Kidney epithelial cell (primary cell): Measurements from ENCODE around the gene GASK1A. TPM values are rescaled to one million over a fixed set of nuclear protein-coding genes. Genes with fewer than 3 reads are reported as not detected.

Experiments
- DNase-seq: peaks from one replicate; pipeline ENCODE4 v3.0.0-alpha.2; 2010; ENCODE audit warnings: low read depth
- H3K27me3 ChIP-seq: 2 replicates; pipeline ENCODE4 v1.6.0; 2011; ENCODE audit warnings: low read length; ENCODE audit not compliant: control insufficient read depth, insufficient read depth
- H3K36me3 ChIP-seq: 2 replicates; pipeline ENCODE4 v1.5.1; 2011; ENCODE audit warnings: low read length; ENCODE audit not compliant: control insufficient read depth, insufficient read depth
- H3K4me3 ChIP-seq: 2 replicates; pipeline ENCODE4 v1.5.1; 2011; ENCODE audit warnings: low read depth, mild to moderate bottlenecking, control low read depth, low read length
- CTCF ChIP-seq: IDR thresholded peaks from 2 replicates; pipeline ENCODE4 v1.5.1; 2011; ENCODE audit warnings: mild to moderate bottlenecking, moderate library complexity, low read length, control low read depth, inconsistent platforms; ENCODE audit not compliant: insufficient read depth, poor library complexity, severe bottlenecking
- total RNA-seq: library from RNA; depleted of rRNA; stranded (reverse); fragments of >200 nt; gene quantifications from 2 replicates; pipeline ENCODE4 v1.2.3, GENCODE V29; 2015

GASK1A gene
- total RNA-seq, 1 donor from 2014 or later, result 1.0 TPM

GRCh38 chr3:43076857-43077256 lies 97.7 kb downstream of the GASK1A start:
- no peaks in the 10 kb centered on the region for H3K27me3 ChIP-seq
- DNase-seq, result no peak
- H3K4me3 ChIP-seq, result no peak overlapping the region
- no peak for TF ChIP-seq CTCF
- no peaks in the 10 kb centered on the region for H3K36me3 ChIP-seq

DNA sequence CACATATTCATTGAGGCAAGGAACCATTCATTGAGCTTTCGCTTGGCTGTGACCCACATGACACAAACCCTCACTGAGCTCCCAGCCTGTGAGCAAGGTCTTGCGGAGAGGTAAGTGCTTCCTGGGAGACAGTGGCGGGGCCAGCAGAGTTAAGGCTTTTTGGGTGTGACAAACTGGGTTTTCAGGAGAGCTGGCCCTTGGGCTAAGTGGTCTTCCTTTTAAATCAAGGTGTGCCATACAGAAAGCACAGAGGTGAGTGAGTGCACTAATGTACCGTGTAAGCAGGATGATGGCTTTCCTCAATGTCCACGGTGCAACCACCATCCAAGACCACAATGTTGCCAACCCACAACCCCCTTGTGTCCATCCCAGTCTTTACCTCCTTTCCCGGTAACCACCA lies 98.2 kb downstream of the GASK1A start:
- H3K27me3 ChIP-seq, result no peaks in the 10 kb centered on the region
- H3K36me3 ChIP-seq, result no peaks in the 10 kb centered on the region
- TF ChIP-seq CTCF, result no peak
- H3K4me3 ChIP-seq, result no peak overlapping the region
- no peak for DNase-seq

GRCh38 chr3:43077707-43078106 lies 98.6 kb downstream of the GASK1A start:
- H3K36me3 ChIP-seq, result no peaks in the 10 kb centered on the region
- TF ChIP-seq CTCF, result no peak
- H3K27me3 ChIP-seq, result no peaks in the 10 kb centered on the region
- no peak overlapping the region for H3K4me3 ChIP-seq
- DNase-seq, result no peak

DNA sequence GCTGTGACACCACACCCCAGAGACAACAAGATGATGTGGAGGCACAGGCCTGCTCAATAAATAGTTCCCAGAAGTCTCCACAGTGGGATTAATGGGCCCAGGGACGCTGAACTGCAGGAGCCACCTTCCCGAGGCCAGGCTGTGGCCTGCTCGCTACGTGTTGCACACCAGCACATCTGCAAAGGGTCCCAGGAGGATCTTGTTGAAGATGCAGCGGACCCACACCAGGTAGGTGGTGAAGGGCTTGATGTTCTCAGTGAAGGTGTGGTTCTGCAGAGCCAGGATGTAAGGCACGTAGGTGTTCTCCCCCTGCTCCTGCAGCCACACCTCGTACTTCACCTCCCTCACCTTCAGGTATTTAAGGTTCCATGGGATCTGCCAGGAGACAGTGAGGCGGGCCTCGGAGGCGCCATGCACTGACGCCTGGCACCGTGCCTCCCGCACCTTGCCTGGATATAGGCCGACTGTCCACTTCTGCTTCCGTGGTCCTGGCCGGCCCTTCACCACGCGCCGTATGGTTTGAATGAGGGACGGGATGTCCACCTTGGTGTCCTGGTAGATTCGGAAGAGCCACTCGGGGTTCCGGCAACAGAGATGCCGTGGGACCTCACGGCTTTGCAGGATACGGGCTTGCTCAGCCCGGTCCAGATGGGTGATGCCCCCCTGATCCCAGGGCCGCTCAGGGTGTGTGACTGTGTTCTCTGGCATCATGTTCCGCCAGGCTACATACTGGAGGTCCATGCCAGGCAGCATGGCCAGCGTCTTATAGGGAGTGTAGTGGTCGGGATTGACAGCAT lies 100.6 kb downstream of the GASK1A start:
- H3K4me3 ChIP-seq, result no peak overlapping the region
- DNase-seq, result no peak
- TF ChIP-seq CTCF, result no peak

DNA sequence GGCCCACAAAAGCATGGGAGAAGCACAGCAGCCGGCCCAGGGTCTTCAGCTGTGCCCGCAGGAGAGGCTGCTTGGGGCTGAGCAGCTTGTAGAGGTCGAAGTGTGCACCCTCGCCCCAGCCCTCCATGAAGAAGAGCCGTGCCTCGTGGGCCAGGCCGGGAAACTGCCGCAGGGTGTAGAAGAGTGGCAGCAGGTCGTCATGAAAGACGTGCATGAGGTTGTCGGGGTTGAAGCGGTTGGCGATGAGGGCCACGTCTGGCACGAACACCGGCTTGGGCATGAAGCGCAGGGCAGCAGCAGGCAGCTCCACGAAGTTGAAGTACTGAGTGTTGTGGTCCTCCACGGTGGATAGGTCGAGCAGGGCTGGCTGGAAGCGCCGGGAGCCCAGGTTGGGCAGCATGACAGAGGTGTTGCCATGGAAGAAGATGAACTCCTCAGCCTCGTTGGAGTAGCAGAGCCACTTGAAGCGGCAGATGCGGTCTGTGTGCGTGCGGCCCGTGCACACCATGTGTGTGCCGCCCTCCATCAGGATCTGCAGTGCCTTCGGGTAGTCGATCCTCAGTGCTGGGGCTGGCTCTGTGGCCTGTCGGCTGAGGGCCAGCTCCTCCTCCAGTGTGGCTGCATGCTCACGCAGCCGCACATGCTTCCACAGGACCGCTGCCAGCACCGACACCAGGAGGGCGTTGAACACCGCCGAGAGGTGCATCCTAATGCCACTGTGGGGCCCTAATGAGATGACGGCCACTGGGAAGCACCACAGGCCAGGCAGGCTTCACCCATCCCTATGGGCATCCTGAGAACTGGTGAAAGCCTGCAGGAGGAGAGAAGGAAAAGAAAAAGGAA lies 101.8 kb downstream of the GASK1A start:
- DNase-seq, result no peak
- no peaks in the 10 kb centered on the region for H3K27me3 ChIP-seq
- TF ChIP-seq CTCF, result no peak
- no peak overlapping the region for H3K4me3 ChIP-seq
- no peaks in the 10 kb centered on the region for H3K36me3 ChIP-seq

More for the DNA sequence above, 100.6 kb downstream of the GASK1A start:
- no peaks in the 10 kb centered on the region for H3K27me3 ChIP-seq
- no peaks in the 10 kb centered on the region for H3K36me3 ChIP-seq
